Smooth muscle cell (in vitro differentiated cells): ENCODE results near the gene SMNDC1. TPM values are rescaled to one million over a fixed set of nuclear protein-coding genes. Genes with fewer than 3 reads are reported as not detected.

Experiments
- DNase-seq: peaks from one replicate; lab custom pipeline; 2025; ENCODE audit not compliant: unreplicated experiment; lab: John Stamatoyannopoulos, UW
- H2AFZ ChIP-seq: fragments of 200-600 bp; sonication (generic); 2 replicates; pipeline ENCODE4 v1.6.0; 2016; ENCODE audit warnings: antibody characterized with exemption, low read depth, mild to moderate bottlenecking
- H3F3A ChIP-seq: fragments of 200-600 bp; sonication (generic); 2 replicates; pipeline ENCODE4 v1.6.0; 2017; ENCODE audit warnings: antibody characterized with exemption, low read depth
- H3K27ac ChIP-seq: fragments of 200-600 bp; sonication (generic); 2 replicates; pipeline ENCODE4 v1.5.1; 2016; ENCODE audit warnings: low read depth, mild to moderate bottlenecking
- H3K27me3 ChIP-seq: fragments of 200-600 bp; sonication (generic); 2 replicates; pipeline ENCODE4 v1.6.1; 2016; ENCODE audit warnings: low read depth, mild to moderate bottlenecking
- H3K36me3 ChIP-seq: fragments of 200-600 bp; sonication (generic); 2 replicates; pipeline ENCODE4 v1.5.1; 2016; ENCODE audit warnings: low read depth
- H3K4me1 ChIP-seq: fragments of 200-600 bp; sonication (generic); 2 replicates; pipeline ENCODE4 v1.5.1; 2016; ENCODE audit warnings: low read depth
- H3K4me2 ChIP-seq: fragments of 200-600 bp; sonication (generic); 2 replicates; pipeline ENCODE4 v1.6.0; 2016; ENCODE audit warnings: mild to moderate bottlenecking
- H3K4me3 ChIP-seq: fragments of 200-600 bp; sonication (generic); 2 replicates; pipeline ENCODE4 v1.5.1; 2016; ENCODE audit warnings: mild to moderate bottlenecking
- H3K79me2 ChIP-seq: fragments of 200-600 bp; sonication (generic); 2 replicates; pipeline ENCODE4 v1.6.0; 2016; ENCODE audit warnings: low read depth, mild to moderate bottlenecking
- H3K9ac ChIP-seq: fragments of 200-600 bp; sonication (generic); 2 replicates; pipeline ENCODE4 v1.6.0; 2016; ENCODE audit warnings: low read depth
- H3K9me3 ChIP-seq: fragments of 200-600 bp; sonication (generic); replicated peaks from 2 replicates; pipeline ENCODE4 v1.5.1; 2016; ENCODE audit warnings: low read depth
- H4K20me1 ChIP-seq: fragments of 200-600 bp; sonication (generic); 2 replicates; pipeline ENCODE4 v1.6.0; 2016; ENCODE audit warnings: low read depth
- WGBS: methylation state at CpG from one replicate; pipeline ENCODE4 v1.1.7; 2016; ENCODE audit warnings: low lambda C conversion rate; 5-methylcytosine and 5-hydroxymethylcytosine counted together
- polyA plus RNA-seq: library from polyadenylated mRNA; unstranded; fragments of >200 nt; fragmentation: Nextera tagmentation; extraction: Ambion mirVana; gene quantifications from 2 replicates; pipeline ENCODE4 v1.2.1, GENCODE V29; 2016
- total RNA-seq: library from RNA; depleted of rRNA; stranded (reverse); fragments of >200 nt; gene quantifications from 2 replicates; pipeline ENCODE4 v1.2.3, GENCODE V29; 2014
- TF ChIP-seq, protein P1 (sequence below): fragments of 200-600 bp; sonication (generic); IDR thresholded peaks from 2 replicates; pipeline ENCODE4 v1.5.1; 2017; ENCODE audit warnings: borderline replicate concordance, mild to moderate bottlenecking, antibody characterized with exemption; ENCODE audit not compliant: insufficient read depth, poor library complexity, severe bottlenecking

SMNDC1 gene
- total and polyA plus RNA-seq, 2 experiments from 2014 or later = 17.7 to 22.2 TPM

DNA sequence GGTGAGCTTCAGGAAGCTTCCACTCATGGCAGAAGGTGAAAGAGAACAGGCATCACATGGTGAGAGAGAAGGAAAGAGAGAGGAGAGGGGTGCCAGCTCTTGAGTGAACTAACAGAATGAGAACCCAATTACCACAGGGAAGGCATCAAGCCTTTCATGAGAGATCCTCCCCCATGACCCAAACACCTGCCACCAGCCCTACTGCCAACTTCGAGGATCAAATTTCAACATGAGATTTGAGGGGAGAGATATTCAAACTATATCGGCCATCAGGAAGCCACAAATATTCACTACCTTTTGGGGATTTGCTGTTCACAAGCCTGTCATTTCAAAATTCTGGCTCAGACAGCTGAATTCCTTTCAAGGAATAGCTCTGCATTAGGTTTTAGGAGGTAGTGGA is 39.9 kb upstream of the SMNDC1 start:
- Histone ChIP-seq H3K4me2 (no peak overlapping the region), H3K9ac (no peak overlapping the region), H4K20me1 (no peaks in the 10 kb centered on the region), H3K36me3 (no peaks in the 10 kb centered on the region), H3K9me3 (no peaks in the 10 kb centered on the region), H2AFZ (no peak overlapping the region), H3F3A (no peaks in the 10 kb centered on the region), H3K4me1 (no peaks in the 10 kb centered on the region), H3K27ac (no peak overlapping the region), H3K27me3 (peaks cover 11% of the 10 kb centered on the region), H3K79me2 (no peaks in the 10 kb centered on the region), H3K4me3 (no peak overlapping the region)
- DNase-seq = no peak
- 90% methylated on average over 2 of the region's 2 CpGs for WGBS
- TF ChIP-seq, protein P1, sequence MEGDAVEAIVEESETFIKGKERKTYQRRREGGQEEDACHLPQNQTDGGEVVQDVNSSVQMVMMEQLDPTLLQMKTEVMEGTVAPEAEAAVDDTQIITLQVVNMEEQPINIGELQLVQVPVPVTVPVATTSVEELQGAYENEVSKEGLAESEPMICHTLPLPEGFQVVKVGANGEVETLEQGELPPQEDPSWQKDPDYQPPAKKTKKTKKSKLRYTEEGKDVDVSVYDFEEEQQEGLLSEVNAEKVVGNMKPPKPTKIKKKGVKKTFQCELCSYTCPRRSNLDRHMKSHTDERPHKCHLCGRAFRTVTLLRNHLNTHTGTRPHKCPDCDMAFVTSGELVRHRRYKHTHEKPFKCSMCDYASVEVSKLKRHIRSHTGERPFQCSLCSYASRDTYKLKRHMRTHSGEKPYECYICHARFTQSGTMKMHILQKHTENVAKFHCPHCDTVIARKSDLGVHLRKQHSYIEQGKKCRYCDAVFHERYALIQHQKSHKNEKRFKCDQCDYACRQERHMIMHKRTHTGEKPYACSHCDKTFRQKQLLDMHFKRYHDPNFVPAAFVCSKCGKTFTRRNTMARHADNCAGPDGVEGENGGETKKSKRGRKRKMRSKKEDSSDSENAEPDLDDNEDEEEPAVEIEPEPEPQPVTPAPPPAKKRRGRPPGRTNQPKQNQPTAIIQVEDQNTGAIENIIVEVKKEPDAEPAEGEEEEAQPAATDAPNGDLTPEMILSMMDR = no peak

DNA sequence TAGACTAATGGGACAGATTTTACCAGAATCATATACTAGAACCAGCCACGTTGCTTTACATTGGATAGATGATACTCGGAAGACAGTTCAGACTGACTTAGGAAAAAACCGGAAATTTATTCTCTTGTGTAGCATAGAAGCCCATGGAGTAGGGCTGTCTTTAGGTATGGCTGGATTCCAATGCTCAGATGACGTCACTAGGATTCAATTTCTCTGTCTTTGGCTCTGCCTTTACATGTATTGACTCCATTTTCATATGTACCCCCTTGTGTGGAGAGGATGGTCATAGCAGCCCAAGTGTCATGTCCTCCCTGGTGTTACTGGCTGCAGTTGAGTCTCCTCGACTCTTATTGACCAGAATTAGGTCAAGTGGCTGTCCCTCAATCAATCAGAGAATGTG is 39.2 kb upstream of the SMNDC1 start:
- Histone ChIP-seq H3K9ac (no peak overlapping the region), H3K4me3 (no peak overlapping the region), H4K20me1 (no peaks in the 10 kb centered on the region), H3K27me3 (peaks cover 14% of the 10 kb centered on the region), H3K79me2 (no peaks in the 10 kb centered on the region), H3F3A (no peaks in the 10 kb centered on the region), H3K27ac (no peak overlapping the region), H3K9me3 (no peaks in the 10 kb centered on the region), H2AFZ (no peak overlapping the region), H3K4me1 (peaks cover 3% of the 10 kb centered on the region), H3K36me3 (no peaks in the 10 kb centered on the region), H3K4me2 (no peak overlapping the region)
- WGBS = 93% methylated on average over 5 of the region's 5 CpGs
- TF ChIP-seq, protein P1 = no peak
- DNase-seq = no peak

DNA sequence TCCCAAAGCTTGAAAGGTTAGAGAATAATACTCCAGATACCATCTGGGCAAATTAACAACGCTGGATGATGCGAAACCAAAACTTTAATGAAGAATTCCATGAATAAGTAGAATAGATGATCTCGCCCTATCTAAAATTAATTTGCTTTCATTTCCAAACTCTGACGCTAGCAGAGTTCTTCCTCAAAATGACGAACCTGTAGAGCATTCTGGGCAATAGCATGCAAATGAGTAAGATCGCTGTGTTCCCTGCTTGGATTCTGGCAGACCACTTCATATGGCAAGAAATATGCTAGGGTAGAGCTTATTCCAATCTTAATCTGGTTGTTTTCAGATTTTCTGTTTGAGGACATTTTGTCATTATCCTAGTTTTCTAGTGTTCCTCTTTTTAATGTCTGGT is 36.1 kb upstream of the SMNDC1 start:
- Histone ChIP-seq H2AFZ (no peak overlapping the region), H3K36me3 (no peaks in the 10 kb centered on the region), H3K27me3 (peaks cover 9% of the 10 kb centered on the region), H3K4me2 (no peak overlapping the region), H4K20me1 (no peaks in the 10 kb centered on the region), H3K79me2 (no peaks in the 10 kb centered on the region), H3K9me3 (no peaks in the 10 kb centered on the region), H3K4me1 (peaks cover 15% of the 10 kb centered on the region), H3F3A (no peaks in the 10 kb centered on the region), H3K4me3 (no peak overlapping the region), H3K27ac (no peak overlapping the region), H3K9ac (no peak overlapping the region)
- WGBS = 95% methylated on average over 6 of the region's 6 CpGs
- DNase-seq = no peak
- TF ChIP-seq, protein P1 = no peak

DNA sequence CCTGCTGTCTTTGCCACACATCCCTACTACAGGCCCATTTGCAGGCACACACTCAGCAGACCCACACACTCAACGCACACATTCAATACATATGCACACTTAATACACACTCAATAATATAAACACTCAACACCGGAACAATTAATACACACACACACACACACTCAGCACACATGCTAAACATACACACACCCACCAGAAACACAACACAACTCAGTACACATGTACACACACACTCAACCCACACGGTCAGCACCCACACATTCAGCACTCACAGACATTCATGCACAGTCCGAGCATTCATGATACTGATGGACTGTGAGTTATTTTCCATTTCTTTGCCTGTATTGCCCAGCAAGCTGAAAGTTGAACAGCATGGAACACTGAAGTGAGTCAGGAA is 35.4 kb upstream of the SMNDC1 start:
- Histone ChIP-seq H3K9ac (no peak overlapping the region), H4K20me1 (no peaks in the 10 kb centered on the region), H3K4me2 (no peak overlapping the region), H3K36me3 (no peaks in the 10 kb centered on the region), H3K4me1 (peaks cover 17% of the 10 kb centered on the region), H2AFZ (no peak overlapping the region), H3K27ac (no peak overlapping the region), H3K4me3 (no peak overlapping the region), H3F3A (no peaks in the 10 kb centered on the region), H3K27me3 (peaks cover 9% of the 10 kb centered on the region), H3K9me3 (no peaks in the 10 kb centered on the region), H3K79me2 (no peaks in the 10 kb centered on the region)
- DNase-seq = no peak
- WGBS = 90% methylated on average over 4 of the region's 4 CpGs
- TF ChIP-seq, protein P1 = no peak
